K562 (cell line): Measurements from ENCODE around the gene PDLIM5. TPM values are rescaled to one million over a fixed set of nuclear protein-coding genes. Genes with fewer than 3 reads are reported as not detected.

ENCODE experiments used
- ATAC-seq: fragments of 200-7000 bp; cut with Tn5 transposase; 3 replicates; pipeline ENCODE4 v1.9.1; 2020; ENCODE audit warnings: moderate library complexity
- BruUV-seq: library from RNA; stranded (reverse); fragments of 400-500 nt; replicated peaks from 2 replicates; lab custom pipeline; 2021; lab: Mats Ljungman, UMichigan
- CTCF ChIA-PET: fragments of 300-600 bp; formaldehyde crosslinking; extraction: SDS; loops from one replicate; lab custom pipeline; 2021; ENCODE audit warnings: low intra/inter-chr PET ratio; lab: Yijun Ruan, JAX
- POLR2A ChIA-PET: fragments of 300-600, 350-650 bp; sonication (Branson Sonifier 250); formaldehyde crosslinking; extraction: SDS; loops from one replicate; lab custom pipeline; 2021; ENCODE audit warnings: antibody characterized with exemption, inconsistent platforms; lab: Yijun Ruan, JAX
- DNase-seq, 4 experiments: peaks; one replicate each; pipeline versions ENCODE4 v3.0.0 to v3.0.0-alpha.2; 2011 to 2018; ENCODE audit warnings: low spot score in 3 of 4, mixed read lengths in 3 of 4; ENCODE audit errors: extremely low read depth in 1 of 4
- FAIRE-seq: peaks from 2 replicates; lab custom pipeline; 2011; peaks lifted over from hg19 to GRCh38; lab: Jason Lieb, UNC
- H2AFZ ChIP-seq: 2 replicates; pipeline ENCODE4 v1.6.0; 2011; ENCODE audit warnings: low read depth, low read length, control low read depth, inconsistent platforms
- H3K27ac ChIP-seq: fragments of 200-600 bp; 3 replicates; pipeline ENCODE4 v1.8.0; 2011; ENCODE audit warnings: low read depth, mild to moderate bottlenecking, control low read depth, inconsistent platforms, low read length, moderate library complexity, mixed read lengths; ENCODE audit errors: extremely low read depth
- H3K27me3 ChIP-seq, 2 experiments: fragments of 300-600 bp in 1 of 2; 2 replicates in 1 of 2; 3 replicates in 1 of 2; pipeline versions ENCODE4 v1.6.0 to v1.8.0; 2011; ENCODE audit warnings: inconsistent platforms in 2 of 2, low read length in 2 of 2, mild to moderate bottlenecking in 1 of 2, mixed read lengths in 1 of 2, moderate library complexity in 1 of 2; ENCODE audit not compliant: control insufficient read depth in 2 of 2, insufficient read depth in 2 of 2
- H3K36me3 ChIP-seq: fragments of 300-600 bp; 3 replicates; pipeline ENCODE4 v1.8.0; 2011; ENCODE audit warnings: mild to moderate bottlenecking, low read length, inconsistent platforms; ENCODE audit not compliant: control insufficient read depth, insufficient read depth
- H3K4me1 ChIP-seq, 2 experiments: fragments of 200-600 bp in 1 of 2; replicated peaks in 1 of 2; 2 replicates in 1 of 2; 3 replicates in 1 of 2; pipeline versions ENCODE4 v1.5.1 to v1.8.0; 2011; ENCODE audit warnings: inconsistent platforms in 2 of 2, low read length in 2 of 2, mild to moderate bottlenecking in 1 of 2, mixed read lengths in 1 of 2, moderate library complexity in 1 of 2; ENCODE audit not compliant: control insufficient read depth in 2 of 2, insufficient read depth in 2 of 2
- H3K4me2 ChIP-seq: 2 replicates; pipeline ENCODE4 v1.6.1; 2011; ENCODE audit warnings: low read length, control low read depth, inconsistent platforms, mixed read lengths; ENCODE audit not compliant: insufficient read depth
- H3K4me3 ChIP-seq: fragments of 200-600 bp; sonication (generic), shearing (Covaris generic); 2 replicates; pipeline ENCODE4 v1.5.1; 2016; ENCODE audit warnings: control low read depth, inconsistent platforms
- H3K79me2 ChIP-seq: fragments of 200-600 bp; 3 replicates; pipeline ENCODE4 v1.8.0; 2011; ENCODE audit warnings: low read length, inconsistent platforms; ENCODE audit not compliant: control insufficient read depth, insufficient read depth
- H3K9ac ChIP-seq, 2 experiments: 2 replicates each; pipeline versions ENCODE4 v1.6.0 to v1.6.1; 2011; ENCODE audit warnings: low read depth in 2 of 2, low read length in 2 of 2, control low read depth in 1 of 2, inconsistent platforms in 1 of 2, mild to moderate bottlenecking in 1 of 2, mixed read lengths in 1 of 2; ENCODE audit not compliant: insufficient read depth in 1 of 2
- H3K9me1 ChIP-seq: one replicate; pipeline ENCODE4 v1.6.0; 2011; ENCODE audit warnings: inconsistent platforms, mild to moderate bottlenecking, low read length, moderate library complexity; ENCODE audit not compliant: control insufficient read depth, insufficient read depth
- H3K9me3 ChIP-seq: replicated peaks from 2 replicates; pipeline ENCODE4 v1.5.1; 2011; ENCODE audit warnings: low read depth, low read length, inconsistent platforms; ENCODE audit not compliant: control insufficient read depth, insufficient read depth
- H4K20me1 ChIP-seq: replicated peaks from 2 replicates; pipeline ENCODE4 v1.6.1; 2011; ENCODE audit warnings: low read length, inconsistent platforms, mixed read lengths; ENCODE audit not compliant: control insufficient read depth, insufficient read depth
- BHLHE40 ChIP-seq: IDR thresholded peaks from 2 replicates; pipeline ENCODE4 v1.6.1; 2011; ENCODE audit warnings: low read length, improper control_type of control experiment
- HDAC1 ChIP-seq, 2 experiments: fragments of 450-650 bp; IDR thresholded peaks; 2 replicates each; pipeline ENCODE4 v1.6.1; 2016 to 2017; ENCODE audit warnings: inconsistent platforms in 1 of 2, mild to moderate bottlenecking in 1 of 2, moderate library complexity in 1 of 2
- ZNF212 ChIP-seq: fragments of 450-650 bp; formaldehyde crosslinking; IDR thresholded peaks from 2 replicates; pipeline ENCODE4 v1.4.0; 2020; ENCODE audit warnings: mild to moderate bottlenecking
- WGBS: fragments of 100-300 bp; shearing (Covaris generic); methylation state at CpG from one replicate; pipeline ENCODE4 v1.1.6; 2016; ENCODE audit warnings: low coverage, mixed read lengths; ENCODE audit not compliant: insufficient coverage; ENCODE audit errors: missing lambda C conversion rate; 5-methylcytosine and 5-hydroxymethylcytosine counted together
- in situ Hi-C: fragments of 300-500 bp; cut with MboI; formaldehyde crosslinking; loops from 4 replicates; pipeline ENCODE4 v1.15.0; 2018; ENCODE audit warnings: inconsistent platforms, mixed read lengths
- intact Hi-C: fragments of 100-400 bp; cut with micrococcal nuclease; formaldehyde crosslinking; loops from 2 replicates; pipeline ENCODE4 v1.14.2; 2022
- polyA plus RNA-seq, 8 experiments: library from polyadenylated mRNA; depleted of rRNA in 4 of 8; stranded (reverse) in 5 of 8; unstranded in 3 of 8; fragments of >200 nt; fragmentation: Nextera tagmentation in 2 of 8; fragmentation: Illumina TruSeq in 1 of 8; extraction: Ambion mirVana in 2 of 8; extraction: Trizol in 1 of 8; gene quantifications; 2 replicates each; pipeline versions ENCODE4 v1.2.1 to v1.2.3, GENCODE V29; 2011 to 2014; ENCODE audit warnings: inconsistent platforms in 1 of 8, missing spikeins in 1 of 8
- total RNA-seq, 7 experiments: library from RNA; depleted of rRNA in 6 of 7; stranded (reverse); fragments of >200 nt in 6 of 7; fragmentation: Illumina TruSeq in 2 of 7; extraction: Trizol in 2 of 7; gene quantifications; 2 replicates each; pipeline versions ENCODE4 v1.2.1 to v1.2.3, GENCODE V29; 2011 to 2021; ENCODE audit warnings: low replicate concordance in 1 of 7
- TF ChIP-seq, protein P1 (sequence below): fragments of 450-650 bp; IDR thresholded peaks from 2 replicates; pipeline ENCODE4 v1.6.1; 2016; ENCODE audit warnings: mild to moderate bottlenecking

PDLIM5 gene
- total and polyA plus RNA-seq, 9 of the 15 experiments (the other 6 are each of a cell fraction or from before 2014, with no cell fraction given): 36.9 to 127 (median 62.5) TPM

DNA sequence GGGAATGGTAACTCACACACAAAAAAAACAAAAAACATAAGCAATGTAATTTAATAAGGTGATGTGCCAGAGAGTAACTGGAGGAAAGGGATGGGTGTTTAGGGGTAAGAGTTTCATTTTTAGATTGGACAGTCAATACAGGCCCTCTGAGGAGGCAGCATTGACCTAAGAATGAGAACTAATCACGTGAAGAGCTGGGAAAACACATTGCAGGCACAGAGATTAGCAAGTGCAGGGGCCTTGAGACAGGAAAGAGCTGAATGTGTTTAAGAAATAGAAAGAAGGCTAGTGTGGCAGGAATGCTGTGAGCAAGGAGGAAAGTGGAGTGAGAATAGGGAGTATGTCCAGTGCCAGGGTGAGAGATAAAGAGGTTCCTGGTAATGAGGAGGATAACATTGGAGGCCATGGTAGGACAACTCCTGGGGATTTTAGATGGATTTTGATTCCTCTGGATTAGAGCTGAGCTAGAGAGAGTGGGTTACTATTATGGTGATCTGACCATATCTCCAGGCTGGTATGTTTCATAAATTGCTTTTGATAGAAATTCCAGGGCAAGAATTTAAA is 17.6 kb downstream of the PDLIM5 start:
- no peaks in the 10 kb centered on the region for H3K9me1 ChIP-seq
- H3K9me3 ChIP-seq: no peaks in the 10 kb centered on the region; the same call in 1 of the 2 replicates
- no peak overlapping the region for H3K27ac ChIP-seq
- no peaks in the 10 kb centered on the region for H4K20me1 ChIP-seq
- peaks cover 8 to 16% of the 10 kb centered on the region in 2 experiments; a peak in 3 of 5 replicates for H3K4me1 ChIP-seq
- ChIA-PET CTCF (no interaction called here), POLR2A (interaction anchor here (1.0 kb wide), 1 partner anchor 9 kb away, joined by 3 read pairs; no protein-coding TSS in a partner anchor)
- H3K4me2 ChIP-seq: no peak overlapping the region
- peak; percentile 36 for ATAC-seq
- WGBS: 25% methylated on average over 1 of the region's 1 CpG
- no peak overlapping the region for H2AFZ ChIP-seq
- no peaks in the 10 kb centered on the region for H3K27me3 ChIP-seq
- H3K9ac ChIP-seq: peak overlapping the region in 1 of 2 experiments; percentile 8; a peak in 2 of 4 replicates
- peaks cover 11% of the 10 kb centered on the region; the same call in 1 of the 3 replicates for H3K36me3 ChIP-seq
- in situ Hi-C loops (no loop called here), intact Hi-C loops (no loop called here)
- no peak for DNase-seq
- FAIRE-seq: no peak
- BruUV-seq: no TSS peak
- no peak for TF ChIP-seq ZNF212
- peak; percentile 56; the same call in 1 of the 2 replicates for TF ChIP-seq BHLHE40
- TF ChIP-seq, protein P1, sequence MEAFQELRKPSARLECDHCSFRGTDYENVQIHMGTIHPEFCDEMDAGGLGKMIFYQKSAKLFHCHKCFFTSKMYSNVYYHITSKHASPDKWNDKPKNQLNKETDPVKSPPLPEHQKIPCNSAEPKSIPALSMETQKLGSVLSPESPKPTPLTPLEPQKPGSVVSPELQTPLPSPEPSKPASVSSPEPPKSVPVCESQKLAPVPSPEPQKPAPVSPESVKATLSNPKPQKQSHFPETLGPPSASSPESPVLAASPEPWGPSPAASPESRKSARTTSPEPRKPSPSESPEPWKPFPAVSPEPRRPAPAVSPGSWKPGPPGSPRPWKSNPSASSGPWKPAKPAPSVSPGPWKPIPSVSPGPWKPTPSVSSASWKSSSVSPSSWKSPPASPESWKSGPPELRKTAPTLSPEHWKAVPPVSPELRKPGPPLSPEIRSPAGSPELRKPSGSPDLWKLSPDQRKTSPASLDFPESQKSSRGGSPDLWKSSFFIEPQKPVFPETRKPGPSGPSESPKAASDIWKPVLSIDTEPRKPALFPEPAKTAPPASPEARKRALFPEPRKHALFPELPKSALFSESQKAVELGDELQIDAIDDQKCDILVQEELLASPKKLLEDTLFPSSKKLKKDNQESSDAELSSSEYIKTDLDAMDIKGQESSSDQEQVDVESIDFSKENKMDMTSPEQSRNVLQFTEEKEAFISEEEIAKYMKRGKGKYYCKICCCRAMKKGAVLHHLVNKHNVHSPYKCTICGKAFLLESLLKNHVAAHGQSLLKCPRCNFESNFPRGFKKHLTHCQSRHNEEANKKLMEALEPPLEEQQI: 0 out of 2 replicates have a peak, but pooled peaks have one; percentile 30
- TF ChIP-seq HDAC1 (IDR thresholded peaks at IDR 0.05): no peak
- no peak overlapping the region for H3K4me3 ChIP-seq
- H3K79me2 ChIP-seq: peaks cover 91% of the 10 kb centered on the region
